HCT116 (cell line): Measurements from ENCODE around the gene CNTF. TPM values are rescaled to one million over a fixed set of nuclear protein-coding genes. Genes with fewer than 3 reads are reported as not detected.

ENCODE experiments used
- ATAC-seq: fragments of 200-7000 bp; cut with Tn5 transposase; 2 replicates; pipeline ENCODE4 v1.9.1; 2020; ENCODE audit warnings: mild to moderate bottlenecking, moderate library complexity
- BruUV-seq: library from RNA; stranded (reverse); fragments of 400-500 nt; replicated peaks from 2 replicates; lab custom pipeline; 2021; lab: Mats Ljungman, UMichigan
- CTCF ChIA-PET: fragments of 300-600 bp; sonication (Branson Sonifier 250); formaldehyde crosslinking; loops from one replicate; lab custom pipeline; 2021; ENCODE audit warnings: antibody characterized with exemption; lab: Charles Lee
- POLR2A ChIA-PET: fragments of 300-600, 350-600 bp; sonication (Branson Sonifier 250); formaldehyde crosslinking; loops from one replicate; lab custom pipeline; 2021; ENCODE audit warnings: antibody characterized with exemption; lab: Charles Lee
- RAD21 ChIA-PET, 2 experiments: fragments of 300-600 bp; sonication (Branson Sonifier 250); formaldehyde crosslinking; loops; one replicate each; lab custom pipeline; 2023; ENCODE audit warnings: low total read pairs in 2 of 2; ENCODE audit not compliant: uncharacterized antibody in 2 of 2, unreplicated experiment in 2 of 2, low non-redundant PET in 1 of 2; lab: Charles Lee
- DNase-seq: peaks from one replicate; pipeline ENCODE4 v3.0.0-alpha.2; 2010; ENCODE audit warnings: low read depth, low spot score
- H2AFZ ChIP-seq: fragments of 200-600 bp; shearing (Covaris generic), sonication (generic); 2 replicates; pipeline ENCODE4 v1.6.1; 2017; ENCODE audit warnings: low read depth, mixed run types, mixed read lengths, antibody characterized with exemption, low read length; ENCODE audit not compliant: poor library complexity, severe bottlenecking
- H3K27ac ChIP-seq: 2 replicates; pipeline ENCODE4 v1.5.1; 2012; ENCODE audit warnings: low read depth, low read length
- H3K27me3 ChIP-seq: fragments of 200-600 bp; sonication (generic); 2 replicates; pipeline ENCODE4 v1.6.1; 2016; ENCODE audit warnings: mixed run types, low read length, mixed read lengths; ENCODE audit not compliant: insufficient read depth
- H3K36me3 ChIP-seq, 2 experiments: fragments of 200-500 bp in 1 of 2; fragments of 200-600 bp in 1 of 2; sonication (Bioruptor generic) in 1 of 2; sonication (generic) in 1 of 2; 2 replicates each; pipeline versions ENCODE4 v1.5.1 to v1.6.1; 2014 to 2016; ENCODE audit warnings: low read length in 2 of 2, inconsistent platforms in 1 of 2, mixed read lengths in 1 of 2, mixed run types in 1 of 2; ENCODE audit not compliant: insufficient read depth in 2 of 2, control insufficient read depth in 1 of 2
- H3K4me1 ChIP-seq, 2 experiments: fragments of 200-600 bp in 1 of 2; sonication (generic) in 1 of 2; 2 replicates each; pipeline versions ENCODE4 v1.5.1 to v1.6.1; 2012 to 2017; ENCODE audit warnings: low read length in 2 of 2, inconsistent platforms in 1 of 2, mild to moderate bottlenecking in 1 of 2, mixed read lengths in 1 of 2, mixed run types in 1 of 2, moderate library complexity in 1 of 2; ENCODE audit not compliant: insufficient read depth in 2 of 2, control insufficient read depth in 1 of 2
- H3K4me2 ChIP-seq: fragments of 200-600 bp; sonication (generic); 2 replicates; pipeline ENCODE4 v1.6.1; 2017; ENCODE audit warnings: mixed run types, low read length, mixed read lengths
- H3K4me3 ChIP-seq, 2 experiments: fragments of 200-600 bp in 1 of 2; sonication (generic) in 1 of 2; replicated peaks in 1 of 2; 2 replicates each; pipeline ENCODE4 v1.5.1; 2011 to 2016; ENCODE audit warnings: low read length in 2 of 2, control low read depth in 1 of 2, low read depth in 1 of 2, mild to moderate bottlenecking in 1 of 2, mixed read lengths in 1 of 2, mixed run types in 1 of 2
- H3K79me2 ChIP-seq: fragments of 200-600 bp; sonication (generic); 2 replicates; pipeline ENCODE4 v1.6.1; 2017; ENCODE audit warnings: mild to moderate bottlenecking, mixed run types, low read length, moderate library complexity, mixed read lengths; ENCODE audit not compliant: insufficient read depth
- H3K9ac ChIP-seq: fragments of 200-600 bp; sonication (generic); 2 replicates; pipeline ENCODE4 v1.6.1; 2016; ENCODE audit warnings: low read length, mixed read lengths
- H3K9me2 ChIP-seq: fragments of 200-600 bp; sonication (generic), shearing (Covaris generic); 2 replicates; pipeline ENCODE4 v1.6.1; 2017; ENCODE audit warnings: mixed run types, mild to moderate bottlenecking, moderate library complexity; ENCODE audit not compliant: insufficient read depth
- H3K9me3 ChIP-seq, 2 experiments: fragments of 200-500 bp in 1 of 2; fragments of 200-600 bp in 1 of 2; sonication (Bioruptor generic) in 1 of 2; sonication (generic) in 1 of 2; 2 replicates each; pipeline ENCODE4 v1.6.1; 2014 to 2017; ENCODE audit warnings: low read length in 2 of 2, mixed read lengths in 2 of 2, inconsistent platforms in 1 of 2, low read depth in 1 of 2, mild to moderate bottlenecking in 1 of 2, mixed run types in 1 of 2, moderate library complexity in 1 of 2; ENCODE audit not compliant: control insufficient read depth in 1 of 2, insufficient read depth in 1 of 2
- H4K20me1 ChIP-seq: fragments of 200-600 bp; sonication (generic), shearing (Covaris generic); 2 replicates; pipeline ENCODE4 v1.6.1; 2017; ENCODE audit warnings: mixed run types, mild to moderate bottlenecking, moderate library complexity; ENCODE audit not compliant: insufficient read depth
- CBX3 ChIP-seq: IDR thresholded peaks from 2 replicates; pipeline ENCODE4 v1.6.1; 2012; ENCODE audit warnings: low read depth
- CEBPB ChIP-seq: IDR thresholded peaks from 2 replicates; pipeline ENCODE4 v1.6.1; 2012; ENCODE audit warnings: low read depth
- CTCF ChIP-seq, 3 experiments: fragments of 200-600 bp in 1 of 3; sonication (generic) in 1 of 3; IDR thresholded peaks in 2 of 3; conservative IDR thresholded peaks in 1 of 3; 2 replicates each; pipeline ENCODE4 v1.5.1; 2012 to 2017; ENCODE audit warnings: low read depth in 2 of 3, low read length in 2 of 3, antibody characterized with exemption in 1 of 3, borderline replicate concordance in 1 of 3, control low read depth in 1 of 3, mild to moderate bottlenecking in 1 of 3, mixed read lengths in 1 of 3, mixed run types in 1 of 3, moderate library complexity in 1 of 3; ENCODE audit not compliant: insufficient read depth in 1 of 3
- EGR1 ChIP-seq: IDR thresholded peaks from 2 replicates; pipeline ENCODE4 v1.6.1; 2012; ENCODE audit warnings: low read depth
- EZH2 ChIP-seq: fragments of 200-600 bp; sonication (generic); IDR thresholded peaks from 2 replicates; pipeline ENCODE4 v1.6.1; 2017; ENCODE audit warnings: antibody characterized with exemption, mixed run types
- EZH2phosphoT487 ChIP-seq: fragments of 200-600 bp; IDR thresholded peaks from 2 replicates; pipeline ENCODE4 v1.6.1; 2018; ENCODE audit warnings: antibody characterized with exemption, borderline replicate concordance
- POLR2AphosphoS5 ChIP-seq: IDR thresholded peaks from 2 replicates; pipeline ENCODE4 v1.6.1; 2011; ENCODE audit warnings: mild to moderate bottlenecking, low read depth, low read length, moderate library complexity
- RAD21 ChIP-seq: IDR thresholded peaks from 2 replicates; pipeline ENCODE4 v1.6.1; 2012; ENCODE audit warnings: low read depth, mild to moderate bottlenecking
- SIN3A ChIP-seq: IDR thresholded peaks from 2 replicates; pipeline ENCODE4 v1.6.1; 2012; ENCODE audit warnings: low read depth
- SRF ChIP-seq: IDR thresholded peaks from 2 replicates; pipeline ENCODE4 v1.6.1; 2012; ENCODE audit warnings: low read depth
- TCF7L2 ChIP-seq: IDR thresholded peaks from 2 replicates; pipeline ENCODE4 v1.7.0; 2011; ENCODE audit warnings: borderline replicate concordance, inconsistent platforms; ENCODE audit not compliant: insufficient read depth, insufficient read length; ENCODE audit errors: extremely low read depth
- ZFX ChIP-seq: fragments of 450-650 bp; IDR thresholded peaks from 2 replicates; pipeline ENCODE4 v1.6.1; 2017
- ZNF274 ChIP-seq: fragments of 200-500 bp; sonication (Bioruptor generic); IDR thresholded peaks from 2 replicates; pipeline ENCODE4 v1.6.1; 2014; ENCODE audit warnings: mild to moderate bottlenecking, low read depth, low read length, inconsistent platforms
- intact Hi-C: fragments of 100-400 bp; cut with micrococcal nuclease; formaldehyde crosslinking; loops from 2 replicates; pipeline ENCODE4 v1.10.0; 2022
- total RNA-seq: library from RNA; stranded (reverse); gene quantifications from one replicate; pipeline ENCODE4 v1.2.1, GENCODE V29; 2021; ENCODE audit not compliant: unreplicated experiment
- TF ChIP-seq, protein P1 (sequence below): IDR thresholded peaks from 2 replicates; pipeline ENCODE4 v1.6.1; 2012; ENCODE audit warnings: low read depth

The CNTF gene
- total RNA-seq, 1 experiment from 2014 or later, result 2.3 TPM

DNA sequence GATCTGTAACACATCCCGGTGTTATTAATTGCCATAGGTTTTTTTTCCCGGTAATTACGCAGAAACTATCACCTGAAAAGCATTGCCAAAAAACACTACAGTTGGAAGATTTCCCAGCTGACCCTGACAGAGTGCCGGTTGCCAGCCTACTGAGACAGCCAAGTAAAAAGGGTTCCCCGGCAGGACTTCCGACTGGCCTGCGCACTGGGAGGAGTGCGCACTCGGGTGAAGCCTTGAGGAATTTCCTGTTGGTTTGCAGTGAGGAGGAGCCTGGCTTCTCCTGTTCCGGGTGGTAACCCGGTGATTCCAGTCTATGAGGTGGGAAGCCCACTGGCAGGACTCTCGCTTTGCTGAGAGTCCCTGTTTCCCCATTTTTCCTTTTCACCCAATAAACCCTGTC, 52.1 kb downstream of the CNTF start:
- Histone ChIP-seq H3K9me3 (no peaks in the 10 kb centered on the region), H3K27ac (no peak overlapping the region), H2AFZ (no peak overlapping the region), H3K27me3 (no peaks in the 10 kb centered on the region), H3K79me2 (no peaks in the 10 kb centered on the region), H3K4me1 (no peaks in the 10 kb centered on the region; a peak in 1 of 4 replicates), H4K20me1 (no peaks in the 10 kb centered on the region), H3K9ac (no peak overlapping the region), H3K9me2 (no peaks in the 10 kb centered on the region), H3K36me3 (no peaks in the 10 kb centered on the region), H3K4me2 (no peak overlapping the region), H3K4me3 (no peak overlapping the region)
- ChIA-PET CTCF (interaction anchor here (1.6 kb wide), 1 partner anchor 96 kb away, joined by 4 read pairs; no protein-coding TSS in a partner anchor), POLR2A (no interaction called here), RAD21 (no interaction called here)
- no peak for DNase-seq
- intact Hi-C loops, result loop anchor here (1.0 to 2.0 kb wide), 3 partner anchors 20 to 114 kb away; no protein-coding TSS in a partner anchor
- TF ChIP-seq SRF (no peak), CEBPB (no peak), EZH2 (no peak), ZFX (no peak), ZNF274 (no peak), EGR1 (no peak), CTCF (IDR thresholded peaks at IDR 0.05 in 2 of 3, conservative IDR thresholded peaks at IDR 0.05 in 1 of 3; ENCODE audit: borderline replicate concordance in 1 of 3, insufficient read depth in 1 of 3, low read depth in 2 of 3, low read length in 2 of 3) (no peak), POLR2AphosphoS5 (no peak), CBX3 (no peak), TCF7L2 (no peak), SIN3A (no peak), RAD21 (no peak), EZH2phosphoT487 (no peak)
- TF ChIP-seq, protein P1, sequence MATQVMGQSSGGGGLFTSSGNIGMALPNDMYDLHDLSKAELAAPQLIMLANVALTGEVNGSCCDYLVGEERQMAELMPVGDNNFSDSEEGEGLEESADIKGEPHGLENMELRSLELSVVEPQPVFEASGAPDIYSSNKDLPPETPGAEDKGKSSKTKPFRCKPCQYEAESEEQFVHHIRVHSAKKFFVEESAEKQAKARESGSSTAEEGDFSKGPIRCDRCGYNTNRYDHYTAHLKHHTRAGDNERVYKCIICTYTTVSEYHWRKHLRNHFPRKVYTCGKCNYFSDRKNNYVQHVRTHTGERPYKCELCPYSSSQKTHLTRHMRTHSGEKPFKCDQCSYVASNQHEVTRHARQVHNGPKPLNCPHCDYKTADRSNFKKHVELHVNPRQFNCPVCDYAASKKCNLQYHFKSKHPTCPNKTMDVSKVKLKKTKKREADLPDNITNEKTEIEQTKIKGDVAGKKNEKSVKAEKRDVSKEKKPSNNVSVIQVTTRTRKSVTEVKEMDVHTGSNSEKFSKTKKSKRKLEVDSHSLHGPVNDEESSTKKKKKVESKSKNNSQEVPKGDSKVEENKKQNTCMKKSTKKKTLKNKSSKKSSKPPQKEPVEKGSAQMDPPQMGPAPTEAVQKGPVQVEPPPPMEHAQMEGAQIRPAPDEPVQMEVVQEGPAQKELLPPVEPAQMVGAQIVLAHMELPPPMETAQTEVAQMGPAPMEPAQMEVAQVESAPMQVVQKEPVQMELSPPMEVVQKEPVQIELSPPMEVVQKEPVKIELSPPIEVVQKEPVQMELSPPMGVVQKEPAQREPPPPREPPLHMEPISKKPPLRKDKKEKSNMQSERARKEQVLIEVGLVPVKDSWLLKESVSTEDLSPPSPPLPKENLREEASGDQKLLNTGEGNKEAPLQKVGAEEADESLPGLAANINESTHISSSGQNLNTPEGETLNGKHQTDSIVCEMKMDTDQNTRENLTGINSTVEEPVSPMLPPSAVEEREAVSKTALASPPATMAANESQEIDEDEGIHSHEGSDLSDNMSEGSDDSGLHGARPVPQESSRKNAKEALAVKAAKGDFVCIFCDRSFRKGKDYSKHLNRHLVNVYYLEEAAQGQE, result no peak
- ATAC-seq, result no peak
- no TSS peak for BruUV-seq

Other genes starting within 250 kb of the CNTF start
- not detected for gene OR5B3, start 215.8 kb upstream of the CNTF start, total RNA-seq
- gene OR5B2, start 194.5 kb upstream of the CNTF start, total RNA-seq, result not detected
- not detected for gene OR5B12, start 180.4 kb upstream of the CNTF start, total RNA-seq
- not detected for gene OR5B21, start 114.6 kb upstream of the CNTF start, total RNA-seq
- gene LPXN, start 46.8 kb upstream of the CNTF start, total RNA-seq, result 3.6 TPM
- gene ZFP91, start 43.6 kb upstream of the CNTF start, total RNA-seq, result 58.6 TPM
- gene GLYAT, start 109.3 kb downstream of the CNTF start, total RNA-seq, result not detected
- gene GLYATL2, start 222.0 kb downstream of the CNTF start, total RNA-seq, result not detected